ENCODE measurements around the gene CNR2.
"Not testable (repeated sequence)": the region's sequence is repeated elsewhere in the genome, so short reads cannot be mapped to it uniquely, and the experiment has no call there.

Gene CNR2

DNA sequence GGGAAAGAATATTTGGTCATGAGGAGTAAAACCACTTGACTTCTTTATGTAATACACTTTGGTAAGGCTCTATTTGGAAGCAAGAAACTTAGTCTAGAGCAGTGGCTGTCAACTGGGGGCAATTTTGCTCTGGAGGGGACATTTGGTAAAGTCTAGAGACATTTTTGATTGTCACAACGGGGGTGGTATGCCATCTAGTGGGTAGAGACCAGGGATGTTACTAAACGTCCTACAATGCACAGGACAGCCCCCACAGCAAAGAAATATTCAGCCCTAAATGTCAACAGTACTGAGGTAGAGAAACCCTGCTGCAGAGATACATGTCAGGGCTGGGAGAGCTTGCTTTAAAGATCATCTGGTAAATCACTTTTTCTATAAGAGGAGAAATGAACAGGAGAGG is 58.6 kb downstream of the CNR2 start:
- no peak overlapping the region for H3K4me3 ChIP-seq (ENCODE audit: low read depth, low read length)
- H3K9ac ChIP-seq (ENCODE audit: low read depth, low read length) = no peak overlapping the region
- H3K27ac ChIP-seq (ENCODE audit: low read depth, low read length) = no peak overlapping the region
- no peaks in the 10 kb centered on the region for H3K4me1 ChIP-seq (ENCODE audit: control insufficient read depth, insufficient read depth, low read length)
- H3K9me3 ChIP-seq (ENCODE audit: control insufficient read depth, insufficient read depth, low read length) = no peaks in the 10 kb centered on the region
- H3K27me3 ChIP-seq (ENCODE audit: control insufficient read depth, insufficient read depth, low read length) = no peaks in the 10 kb centered on the region
- H3K36me3 ChIP-seq (ENCODE audit: control insufficient read depth, insufficient read depth, low read length) = no peaks in the 10 kb centered on the region

DNA sequence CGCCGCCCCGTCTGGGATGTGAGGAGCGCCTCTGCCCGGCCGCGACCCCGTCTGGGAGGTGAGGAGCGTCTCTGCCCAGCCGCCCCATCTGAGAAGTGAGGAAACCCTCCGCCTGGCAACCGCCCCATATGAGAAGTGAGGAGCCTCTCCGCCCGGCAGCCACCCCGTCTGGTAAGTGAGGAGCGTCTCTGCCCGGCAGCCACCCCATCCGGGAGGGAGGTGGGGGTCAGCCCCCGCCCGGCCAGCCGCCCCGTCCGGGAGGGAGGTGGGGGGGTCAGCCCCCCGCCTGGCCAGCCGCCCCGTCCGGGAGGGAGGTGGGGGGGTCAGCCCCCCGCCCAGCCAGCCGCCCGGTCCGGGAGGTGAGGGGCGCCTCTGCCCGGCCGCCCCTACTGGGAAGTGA is 60.0 kb downstream of the CNR2 start:
- H3K4me1 ChIP-seq (ENCODE audit: control insufficient read depth, insufficient read depth, low read length); H3K36me3 ChIP-seq (ENCODE audit: control insufficient read depth, insufficient read depth, low read length); H3K9ac ChIP-seq (ENCODE audit: low read depth, low read length); H3K9me3 ChIP-seq (ENCODE audit: control insufficient read depth, insufficient read depth, low read length); H3K4me3 ChIP-seq (ENCODE audit: low read depth, low read length); H3K27ac ChIP-seq (ENCODE audit: low read depth, low read length); H3K27me3 ChIP-seq (ENCODE audit: control insufficient read depth, insufficient read depth, low read length): not testable (repeated sequence)

GRCh38 chr1:23851406-23851805 is 61.8 kb downstream of the CNR2 start:
- not testable (repeated sequence) for H3K9ac ChIP-seq (ENCODE audit: low read depth, low read length); H3K27me3 ChIP-seq (ENCODE audit: control insufficient read depth, insufficient read depth, low read length); H3K9me3 ChIP-seq (ENCODE audit: control insufficient read depth, insufficient read depth, low read length); H3K4me3 ChIP-seq (ENCODE audit: low read depth, low read length); H3K27ac ChIP-seq (ENCODE audit: low read depth, low read length); H3K36me3 ChIP-seq (ENCODE audit: control insufficient read depth, insufficient read depth, low read length); H3K4me1 ChIP-seq (ENCODE audit: control insufficient read depth, insufficient read depth, low read length)

DNA sequence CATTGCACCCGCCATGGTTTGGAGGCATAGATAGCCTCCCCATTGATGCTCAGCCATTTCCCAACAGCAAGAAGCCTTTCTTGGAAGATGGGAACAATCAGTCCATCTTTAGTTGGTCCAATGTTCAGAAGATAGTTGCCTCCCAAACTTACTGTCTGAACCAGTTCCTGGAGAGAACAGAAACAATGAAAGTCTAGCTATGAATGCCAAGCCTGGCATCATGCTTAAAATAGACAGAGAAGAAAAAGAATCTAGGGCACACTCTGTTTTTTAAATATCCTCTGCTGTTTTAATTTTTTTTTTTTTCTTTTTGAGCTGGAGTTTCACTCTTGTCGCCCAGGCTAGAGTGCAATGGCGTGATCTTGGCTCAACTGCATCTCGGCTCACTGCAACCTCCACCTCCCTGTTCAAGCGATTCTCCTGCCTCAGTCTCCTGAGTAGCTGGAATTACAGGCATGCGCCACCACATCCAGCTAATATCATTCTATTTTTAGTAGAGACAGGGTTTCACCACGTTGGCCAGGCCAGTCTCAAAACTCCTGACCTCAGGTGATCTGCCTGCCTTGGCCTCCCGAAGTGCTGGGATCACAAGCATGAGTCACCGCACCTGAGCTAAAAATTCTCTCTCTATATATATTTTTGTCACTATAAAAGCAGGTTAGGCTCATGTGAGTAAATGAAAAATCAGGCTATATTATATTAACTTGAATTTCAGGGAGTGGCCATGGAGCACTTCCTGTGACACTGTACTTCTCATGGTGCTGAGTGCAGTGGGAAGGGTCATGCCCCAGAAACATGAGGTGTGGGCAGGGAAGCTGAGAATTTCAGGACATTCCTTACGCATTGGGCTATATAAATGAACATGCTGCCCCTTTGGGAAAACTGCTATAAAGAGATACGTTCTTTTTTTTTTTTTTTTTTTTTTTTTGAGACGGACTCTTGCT is 64.2 kb downstream of the CNR2 start:
- H3K9me3 ChIP-seq (ENCODE audit: control insufficient read depth, insufficient read depth, low read length) = peaks cover 4% of the 10 kb centered on the region; the same call in 1 of the 2 replicates
- H3K36me3 ChIP-seq (ENCODE audit: control insufficient read depth, insufficient read depth, low read length) = peaks cover 5% of the 10 kb centered on the region; the same call in 1 of the 2 replicates
- H3K9ac ChIP-seq (ENCODE audit: low read depth, low read length) = no peak overlapping the region
- no peak overlapping the region for H3K27ac ChIP-seq (ENCODE audit: low read depth, low read length)
- no peaks in the 10 kb centered on the region for H3K4me1 ChIP-seq (ENCODE audit: control insufficient read depth, insufficient read depth, low read length)
- no peak overlapping the region for H3K4me3 ChIP-seq (ENCODE audit: low read depth, low read length)
- no peaks in the 10 kb centered on the region for H3K27me3 ChIP-seq (ENCODE audit: control insufficient read depth, insufficient read depth, low read length)

DNA sequence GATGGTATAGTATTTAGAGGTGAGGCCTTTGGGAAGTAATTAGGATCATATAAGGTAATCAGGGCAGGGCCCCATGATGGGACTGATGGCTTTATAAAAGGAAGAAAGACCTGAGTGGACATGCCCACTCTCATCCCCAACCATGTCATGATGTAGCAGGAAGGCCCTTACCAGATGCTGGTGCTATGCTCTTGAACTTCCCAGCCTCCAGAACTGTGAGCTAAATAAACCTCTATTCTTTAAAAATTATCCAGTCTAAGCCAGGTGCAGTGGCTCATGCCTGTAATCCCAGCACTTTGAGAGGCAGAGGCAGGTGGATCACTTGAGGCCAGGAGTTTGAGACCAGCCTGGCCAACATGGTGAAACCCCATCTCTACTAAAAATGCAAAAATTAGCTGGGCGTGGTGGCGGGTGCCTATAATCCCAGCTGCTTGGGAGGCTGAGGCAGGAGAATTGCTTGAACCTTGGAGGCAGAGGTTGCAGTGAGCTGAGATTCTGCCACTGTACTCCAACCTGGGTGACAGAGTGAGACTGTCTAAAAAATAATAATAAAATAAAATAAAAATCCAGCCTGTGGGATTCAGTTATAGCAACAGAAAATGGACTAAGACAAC is 65.6 kb downstream of the CNR2 start:
- not testable (repeated sequence) for H3K27me3 ChIP-seq (ENCODE audit: control insufficient read depth, insufficient read depth, low read length); H3K9ac ChIP-seq (ENCODE audit: low read depth, low read length); H3K4me1 ChIP-seq (ENCODE audit: control insufficient read depth, insufficient read depth, low read length); H3K27ac ChIP-seq (ENCODE audit: low read depth, low read length); H3K36me3 ChIP-seq (ENCODE audit: control insufficient read depth, insufficient read depth, low read length); H3K4me3 ChIP-seq (ENCODE audit: low read depth, low read length); H3K9me3 ChIP-seq (ENCODE audit: control insufficient read depth, insufficient read depth, low read length)

DNA sequence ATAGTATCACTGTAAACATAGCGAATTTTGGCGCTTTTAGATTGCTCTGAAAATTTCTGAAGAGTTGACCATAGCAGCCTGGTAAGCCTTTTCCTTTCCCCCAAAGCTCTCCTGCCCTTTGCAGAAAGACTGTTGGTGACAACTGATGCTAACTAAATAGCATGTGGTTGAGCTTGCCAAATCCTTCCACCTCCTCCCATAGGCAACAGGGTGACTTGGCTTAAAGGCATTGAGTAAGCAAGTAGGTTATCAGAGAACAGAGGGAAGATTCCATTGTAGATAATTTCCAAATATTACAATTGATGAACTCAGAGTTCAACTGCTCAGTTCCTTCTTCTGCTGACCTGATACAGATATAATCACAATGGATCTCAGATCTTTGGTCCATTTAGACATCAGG is 68.0 kb downstream of the CNR2 start:
- no peak overlapping the region for H3K27ac ChIP-seq (ENCODE audit: low read depth, low read length)
- H3K4me1 ChIP-seq (ENCODE audit: control insufficient read depth, insufficient read depth, low read length) = no peaks in the 10 kb centered on the region
- no peak overlapping the region for H3K4me3 ChIP-seq (ENCODE audit: low read depth, low read length)
- no peak overlapping the region for H3K9ac ChIP-seq (ENCODE audit: low read depth, low read length)
- peaks cover 4% of the 10 kb centered on the region; the same call in 1 of the 2 replicates for H3K9me3 ChIP-seq (ENCODE audit: control insufficient read depth, insufficient read depth, low read length)
- no peaks in the 10 kb centered on the region for H3K27me3 ChIP-seq (ENCODE audit: control insufficient read depth, insufficient read depth, low read length)
- H3K36me3 ChIP-seq (ENCODE audit: control insufficient read depth, insufficient read depth, low read length) = peaks cover 5% of the 10 kb centered on the region; the same call in 1 of the 2 replicates

DNA sequence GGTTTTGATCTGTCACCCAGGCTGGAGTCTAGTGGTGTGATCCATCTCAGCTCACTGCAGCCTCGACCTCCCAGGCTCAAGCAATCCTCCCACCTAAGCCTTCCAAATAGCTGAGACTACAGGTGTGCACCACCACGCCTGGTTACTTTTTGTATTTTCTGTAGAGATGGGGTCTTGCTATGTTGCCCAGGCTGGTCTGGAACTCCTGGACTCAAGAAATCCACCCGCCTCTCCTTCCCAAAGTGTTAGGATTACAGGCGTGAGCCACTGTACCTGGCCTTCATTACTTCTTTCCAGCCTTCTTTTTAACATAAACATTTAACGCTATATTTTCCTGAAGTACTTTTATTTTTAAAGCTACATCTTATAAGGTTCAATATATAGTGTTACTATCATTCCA is 69.5 kb downstream of the CNR2 start:
- no peak overlapping the region for H3K4me3 ChIP-seq (ENCODE audit: low read depth, low read length)
- H3K9me3 ChIP-seq (ENCODE audit: control insufficient read depth, insufficient read depth, low read length) = peaks cover 4% of the 10 kb centered on the region; the same call in 1 of the 2 replicates
- peaks cover 5% of the 10 kb centered on the region; the same call in 1 of the 2 replicates for H3K36me3 ChIP-seq (ENCODE audit: control insufficient read depth, insufficient read depth, low read length)
- H3K27me3 ChIP-seq (ENCODE audit: control insufficient read depth, insufficient read depth, low read length) = no peaks in the 10 kb centered on the region
- H3K9ac ChIP-seq (ENCODE audit: low read depth, low read length) = no peak overlapping the region
- H3K27ac ChIP-seq (ENCODE audit: low read depth, low read length) = no peak overlapping the region
- no peaks in the 10 kb centered on the region for H3K4me1 ChIP-seq (ENCODE audit: control insufficient read depth, insufficient read depth, low read length)

GRCh38 chr1:23838401-23838866 is 74.7 kb downstream of the CNR2 start:
- H3K27ac ChIP-seq (ENCODE audit: low read depth, low read length) = no peak overlapping the region
- H3K9me3 ChIP-seq (ENCODE audit: control insufficient read depth, insufficient read depth, low read length) = no peaks in the 10 kb centered on the region
- peak overlapping the region; percentile 64 for H3K4me3 ChIP-seq (ENCODE audit: low read depth, low read length)
- peaks cover 9% of the 10 kb centered on the region for H3K27me3 ChIP-seq (ENCODE audit: control insufficient read depth, insufficient read depth, low read length)
- H3K9ac ChIP-seq (ENCODE audit: low read depth, low read length) = no peak overlapping the region
- no peaks in the 10 kb centered on the region for H3K4me1 ChIP-seq (ENCODE audit: control insufficient read depth, insufficient read depth, low read length)
- H3K36me3 ChIP-seq (ENCODE audit: control insufficient read depth, insufficient read depth, low read length) = no peaks in the 10 kb centered on the region

- H3K9me3 ChIP-seq (ENCODE audit: control insufficient read depth, insufficient read depth, low read length) = no peaks in the 10 kb centered on the region
- no peak overlapping the region for H3K9ac ChIP-seq (ENCODE audit: low read depth, low read length)
- no peaks in the 10 kb centered on the region for H3K4me1 ChIP-seq (ENCODE audit: control insufficient read depth, insufficient read depth, low read length)
- no peaks in the 10 kb centered on the region for H3K36me3 ChIP-seq (ENCODE audit: control insufficient read depth, insufficient read depth, low read length)
- peaks cover 9% of the 10 kb centered on the region for H3K27me3 ChIP-seq (ENCODE audit: control insufficient read depth, insufficient read depth, low read length)
- no peak overlapping the region for H3K27ac ChIP-seq (ENCODE audit: low read depth, low read length)
- H3K4me3 ChIP-seq (ENCODE audit: low read depth, low read length) = peak overlapping the region; percentile 64
These were observed 75.3 kb downstream of the CNR2 start for GRCh38 chr1:23837908-23838307.

- Histone ChIP-seq H3K9ac (ENCODE audit: low read depth, low read length) (no peak overlapping the region), H3K9me3 (ENCODE audit: control insufficient read depth, insufficient read depth, low read length) (no peaks in the 10 kb centered on the region), H3K27ac (ENCODE audit: low read depth, low read length) (no peak overlapping the region), H3K4me1 (ENCODE audit: control insufficient read depth, insufficient read depth, low read length) (no peaks in the 10 kb centered on the region), H3K27me3 (ENCODE audit: control insufficient read depth, insufficient read depth, low read length) (peaks cover 9% of the 10 kb centered on the region), H3K4me3 (ENCODE audit: low read depth, low read length) (no peak overlapping the region), H3K36me3 (ENCODE audit: control insufficient read depth, insufficient read depth, low read length) (no peaks in the 10 kb centered on the region)
These were observed 77.1 kb downstream of the CNR2 start for GRCh38 chr1:23836037-23836436.

DNA sequence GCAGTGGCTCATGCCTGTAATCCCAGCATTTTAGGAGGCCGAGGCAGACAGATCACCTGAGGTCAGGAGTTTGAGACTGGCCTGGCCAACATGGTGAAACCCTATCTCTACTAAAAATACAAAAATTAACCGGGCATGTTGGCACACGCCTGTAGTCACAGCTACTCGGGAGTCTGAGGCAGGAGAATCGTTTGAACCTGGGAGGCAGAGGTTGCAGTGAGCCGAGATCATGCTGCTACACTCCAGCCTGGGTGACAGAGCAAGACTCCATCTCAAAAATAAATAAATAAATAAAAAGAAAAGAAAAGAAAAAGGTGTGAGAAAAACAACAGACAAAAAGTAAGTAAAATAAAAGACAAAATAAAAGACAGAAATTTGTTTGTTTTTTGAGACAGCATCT is 79.0 kb downstream of the CNR2 start:
- not testable (repeated sequence) for H3K9ac ChIP-seq (ENCODE audit: low read depth, low read length); H3K27me3 ChIP-seq (ENCODE audit: control insufficient read depth, insufficient read depth, low read length); H3K9me3 ChIP-seq (ENCODE audit: control insufficient read depth, insufficient read depth, low read length); H3K4me1 ChIP-seq (ENCODE audit: control insufficient read depth, insufficient read depth, low read length); H3K4me3 ChIP-seq (ENCODE audit: low read depth, low read length); H3K36me3 ChIP-seq (ENCODE audit: control insufficient read depth, insufficient read depth, low read length); H3K27ac ChIP-seq (ENCODE audit: low read depth, low read length)

All from HUES48 (cell line).